Sigmoid colon (tissue), 4 donors: ENCODE results near the gene ZNF648.
"Not testable (repeated sequence)": the region's sequence is repeated elsewhere in the genome, so short reads cannot be mapped to it uniquely, and the experiment has no call there.

Source experiments
- CTCF ChIP-seq, 4 experiments: fragments of 450-650 bp in 3 of 4; fragments of 200-600 bp in 1 of 4; IDR thresholded peaks; one replicate each; pipeline ENCODE4 v1.5.1; 2016 to 2019; ENCODE audit warnings: antibody characterized with exemption in 4 of 4, mild to moderate bottlenecking in 3 of 4, moderate library complexity in 2 of 4
- POLR2A ChIP-seq, 2 donors: fragments of 450-650 bp; IDR thresholded peaks; one replicate each; pipeline ENCODE4 v1.6.1; 2016; ENCODE audit warnings: antibody characterized with exemption in 2 of 2, mild to moderate bottlenecking in 2 of 2, moderate library complexity in 2 of 2
- POLR2AphosphoS5 ChIP-seq, 4 donors: sonication (generic); formaldehyde crosslinking; IDR thresholded peaks; one replicate each; pipeline ENCODE4 v1.6.1; 2017; ENCODE audit warnings: antibody characterized with exemption in 4 of 4

- not testable (repeated sequence) for TF ChIP-seq CTCF, POLR2AphosphoS5, POLR2A (IDR thresholded peaks at IDR 0.05)
Measured at GRCh38 chr1:182094514-182095005, 33.0 kb upstream of the ZNF648 start.
